ENCODE results near the gene TCF4.

TCF4 gene

DNA sequence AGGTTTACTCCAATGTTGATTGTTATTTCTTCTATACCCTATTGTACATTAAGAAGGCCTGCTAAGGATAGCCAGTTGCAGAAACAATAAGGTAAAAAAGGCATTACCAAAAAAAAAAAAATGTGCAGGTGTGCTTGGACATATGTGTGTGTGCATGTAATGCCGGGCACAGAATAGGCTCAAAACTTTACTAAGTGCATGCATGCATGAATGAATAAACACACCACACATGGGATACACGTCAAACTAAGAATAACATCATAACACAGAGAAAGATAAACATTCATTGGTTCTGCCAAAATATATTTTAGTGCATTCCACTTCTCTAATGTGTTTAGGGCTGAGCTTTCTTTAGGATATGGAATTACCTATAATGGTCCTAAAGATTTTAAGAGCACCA lies 298.2 kb downstream of the TCF4 start:
- no peak for DNase-seq (ENCODE audit: low read depth)

DNA sequence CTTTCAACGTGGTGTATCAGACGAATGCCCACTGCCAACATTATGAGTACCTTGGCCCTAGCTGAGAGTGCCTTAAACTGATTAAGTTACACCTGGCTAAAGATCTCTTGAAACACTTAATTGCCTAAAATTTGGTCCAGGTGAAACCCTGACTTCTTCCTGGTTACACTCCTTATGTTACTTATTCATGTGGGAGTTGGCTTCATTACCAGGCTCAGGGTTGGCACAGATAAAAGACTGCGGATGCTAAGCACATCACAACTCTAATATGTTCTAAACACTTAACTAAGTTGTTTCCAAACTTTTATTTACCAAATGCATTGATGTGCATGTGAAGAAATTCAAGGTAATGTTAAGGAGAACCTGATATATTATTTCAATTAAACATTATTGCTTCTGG lies 298.9 kb downstream of the TCF4 start:
- DNase-seq (ENCODE audit: low read depth), result no peak

DNA sequence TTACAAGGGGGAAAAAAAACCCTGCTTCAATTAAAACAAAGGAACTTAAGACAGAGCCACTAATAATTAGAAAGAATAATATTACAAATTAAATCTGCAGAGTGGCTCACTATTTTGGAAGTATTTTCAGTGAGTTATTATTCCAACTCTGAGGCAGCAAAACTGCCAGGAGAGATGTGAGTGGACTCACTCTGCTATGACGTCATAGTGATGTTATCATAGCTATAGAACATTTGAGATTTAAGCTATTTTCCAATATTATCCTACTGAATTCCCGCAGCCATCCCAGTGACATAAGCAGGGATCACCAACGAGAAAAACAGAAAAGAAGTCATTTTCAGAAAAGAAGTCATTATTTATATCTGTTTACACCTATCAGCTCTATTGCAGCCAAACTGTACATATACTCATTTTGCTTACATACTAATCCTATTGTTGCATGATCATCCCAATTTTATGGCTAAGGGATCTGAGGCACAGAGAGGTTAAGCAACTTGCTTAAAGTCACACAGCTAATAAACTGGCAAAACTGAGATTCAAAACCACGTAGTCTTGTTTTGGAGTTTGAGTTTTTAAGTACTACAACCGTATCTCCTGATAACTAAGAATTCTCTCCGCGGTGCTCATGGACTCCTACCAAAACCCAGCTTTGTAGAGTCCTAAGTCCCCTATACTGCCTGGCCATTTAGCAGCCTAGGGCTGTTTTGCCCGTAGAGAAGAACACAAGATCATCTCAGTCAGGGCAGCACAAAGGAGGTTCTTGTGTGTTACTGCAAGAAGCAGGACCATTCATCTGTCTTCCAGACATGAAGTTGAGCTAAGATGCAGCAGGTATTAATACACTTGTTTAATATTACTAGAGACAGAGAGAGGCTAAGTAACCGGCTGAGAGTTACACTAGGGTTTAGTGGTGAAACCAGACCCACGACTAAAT lies 299.8 kb downstream of the TCF4 start:
- no peak for DNase-seq (ENCODE audit: low read depth)

DNA sequence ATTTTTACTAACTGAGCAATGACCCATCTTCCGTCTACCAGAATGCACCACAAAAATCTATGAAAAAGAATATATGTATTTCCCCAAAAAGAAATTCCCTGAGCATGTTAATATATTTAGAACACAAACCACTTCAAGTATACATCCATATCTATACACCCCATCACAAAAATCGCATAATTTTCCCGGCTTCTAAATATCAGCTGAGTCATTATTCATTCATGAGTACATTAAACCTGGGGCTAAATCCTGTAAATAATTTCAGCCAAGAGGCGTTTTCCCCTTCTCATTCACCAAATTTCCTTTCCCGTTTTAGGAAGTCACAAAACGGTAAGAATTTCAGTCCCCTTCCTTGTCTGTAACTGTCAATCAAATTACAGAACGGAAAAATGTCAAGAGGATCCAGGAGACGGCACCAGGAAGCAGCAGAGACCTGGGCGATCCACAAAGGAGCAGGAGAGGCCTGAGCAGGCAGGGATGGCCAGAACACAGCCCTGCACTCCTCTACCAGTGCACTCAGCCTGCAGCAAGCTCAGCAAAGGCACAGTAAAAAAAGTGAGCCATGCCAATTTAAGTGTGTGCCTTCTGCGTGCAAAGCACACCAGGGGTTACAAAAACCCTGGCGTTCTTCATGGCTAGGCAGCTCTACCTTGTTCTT lies 300.7 kb downstream of the TCF4 start:
- DNase-seq (ENCODE audit: low read depth), result no peak

DNA sequence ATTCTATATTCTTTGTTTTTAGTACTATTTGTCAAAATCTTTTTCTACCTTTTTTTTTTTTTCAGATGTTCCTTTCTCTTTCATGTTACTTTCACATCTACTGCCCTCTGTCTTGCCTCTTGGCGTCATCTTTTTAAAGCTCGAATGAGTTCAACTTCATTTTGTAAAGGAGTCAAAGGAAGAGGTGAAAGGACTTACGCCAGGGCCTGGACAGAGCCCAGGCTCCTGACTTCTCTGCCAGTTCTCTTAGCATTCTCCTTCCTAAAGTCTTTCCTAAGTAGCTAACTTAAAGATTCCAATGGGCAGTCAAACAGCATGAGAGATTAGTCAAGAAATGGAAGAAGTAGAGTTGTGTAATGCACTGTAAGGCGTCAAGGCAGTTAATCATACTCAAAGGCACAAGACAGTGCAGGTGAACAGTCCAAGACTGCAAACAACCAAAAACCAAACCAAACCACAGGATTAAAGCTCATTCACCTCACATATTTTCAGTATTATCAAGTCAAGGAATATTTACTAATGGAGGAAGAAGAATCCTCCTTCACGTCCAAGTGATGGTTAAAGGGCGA lies 301.7 kb downstream of the TCF4 start:
- no peak for DNase-seq (ENCODE audit: low read depth)

DNA sequence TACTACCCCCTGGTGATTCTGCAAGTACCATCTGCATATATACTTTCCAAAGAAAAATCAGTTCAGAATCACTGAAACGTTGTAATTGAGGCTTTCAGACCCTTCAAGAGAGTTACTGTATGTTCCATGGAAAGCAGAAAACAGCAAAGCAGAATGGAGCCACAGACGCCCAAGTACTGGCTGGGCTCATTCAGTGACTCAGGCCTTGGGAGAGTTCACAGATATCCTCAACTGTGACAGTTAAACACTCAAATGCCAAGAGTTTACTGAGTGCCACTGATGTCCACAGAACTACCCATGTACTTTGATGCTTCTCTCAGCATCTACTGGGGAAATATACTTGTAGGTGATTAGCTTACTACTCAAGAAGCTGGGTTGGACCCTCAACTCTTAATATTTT lies 303.4 kb downstream of the TCF4 start:
- no peak for DNase-seq (ENCODE audit: low read depth)

DNA sequence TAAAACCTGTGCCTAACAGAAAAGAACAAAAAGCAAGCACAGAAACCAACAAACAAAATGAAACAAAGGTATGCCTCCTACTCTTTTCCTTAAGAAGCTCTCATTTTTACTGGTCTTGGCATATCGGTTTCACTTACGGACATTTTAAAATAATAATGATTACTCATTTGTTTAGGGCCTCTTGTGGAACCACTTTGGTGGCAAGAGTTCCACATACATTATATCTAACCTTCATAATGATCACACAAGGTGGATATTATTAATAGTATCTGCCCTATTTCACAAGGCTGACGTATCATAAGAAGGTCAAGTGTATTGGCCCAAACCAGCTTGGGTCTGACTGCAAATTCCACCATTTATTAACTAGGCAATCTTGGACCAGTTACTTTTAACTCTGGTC lies 304.7 kb downstream of the TCF4 start:
- no peak for DNase-seq (ENCODE audit: low read depth)

DNA sequence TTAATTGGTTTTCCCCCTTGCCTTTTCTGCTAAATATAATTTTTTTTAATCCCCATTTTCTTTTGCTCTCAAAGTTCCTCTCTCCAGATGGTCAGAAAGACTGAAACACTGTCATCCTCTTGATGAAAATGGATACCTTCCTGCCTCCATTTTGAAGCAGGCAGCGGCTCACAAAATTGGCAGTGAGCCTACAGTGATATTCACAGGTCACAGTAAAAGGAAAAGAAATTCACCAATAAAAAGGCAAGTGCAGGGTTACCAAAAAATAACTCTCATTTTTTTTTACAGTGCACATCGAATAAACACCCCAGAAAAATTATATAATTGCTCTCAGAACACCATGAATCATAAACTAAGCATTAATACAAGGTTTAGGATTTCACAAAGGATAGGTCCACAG lies 307.5 kb downstream of the TCF4 start:
- no peak for DNase-seq (ENCODE audit: low read depth)

DNA sequence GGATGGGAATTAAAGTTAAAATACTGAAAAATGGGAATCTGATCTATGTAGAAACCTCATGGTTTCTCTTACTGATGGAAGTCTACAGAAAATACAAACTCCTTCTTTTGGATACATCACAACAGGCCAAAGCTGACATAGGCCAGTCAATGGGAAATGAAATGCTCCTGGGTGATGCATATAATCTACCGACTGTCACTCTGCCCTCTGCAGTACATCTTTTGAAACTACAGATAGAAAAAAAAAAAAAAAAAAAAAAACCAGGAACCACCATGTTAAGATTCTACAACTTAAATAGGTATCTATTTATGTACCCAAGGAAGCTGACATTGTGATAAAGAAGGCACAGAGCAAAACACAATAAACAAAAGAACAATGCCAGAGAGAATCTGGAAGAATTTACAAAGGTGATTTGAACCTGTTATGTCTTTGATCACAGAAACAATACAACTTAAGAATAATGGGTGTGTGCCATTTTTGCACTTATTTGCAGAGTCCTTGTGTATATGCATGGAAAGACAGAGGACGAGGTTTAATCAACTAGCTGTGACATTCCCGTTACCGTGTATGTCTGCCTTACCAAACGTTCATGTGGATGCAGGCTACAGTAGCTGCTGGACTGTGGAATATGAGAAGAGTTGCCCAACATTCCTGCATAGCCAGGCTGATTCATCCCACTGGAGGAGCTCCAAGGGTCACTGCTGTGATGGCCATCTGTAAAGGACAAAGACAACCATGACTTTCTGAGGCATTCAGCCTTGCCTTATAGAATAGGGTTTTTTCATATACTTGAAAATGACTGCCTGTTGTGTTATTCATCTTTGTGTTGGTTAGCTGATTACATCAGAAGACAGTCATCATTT lies 312.7 kb downstream of the TCF4 start:
- DNase-seq (ENCODE audit: low read depth), result no peak

DNA sequence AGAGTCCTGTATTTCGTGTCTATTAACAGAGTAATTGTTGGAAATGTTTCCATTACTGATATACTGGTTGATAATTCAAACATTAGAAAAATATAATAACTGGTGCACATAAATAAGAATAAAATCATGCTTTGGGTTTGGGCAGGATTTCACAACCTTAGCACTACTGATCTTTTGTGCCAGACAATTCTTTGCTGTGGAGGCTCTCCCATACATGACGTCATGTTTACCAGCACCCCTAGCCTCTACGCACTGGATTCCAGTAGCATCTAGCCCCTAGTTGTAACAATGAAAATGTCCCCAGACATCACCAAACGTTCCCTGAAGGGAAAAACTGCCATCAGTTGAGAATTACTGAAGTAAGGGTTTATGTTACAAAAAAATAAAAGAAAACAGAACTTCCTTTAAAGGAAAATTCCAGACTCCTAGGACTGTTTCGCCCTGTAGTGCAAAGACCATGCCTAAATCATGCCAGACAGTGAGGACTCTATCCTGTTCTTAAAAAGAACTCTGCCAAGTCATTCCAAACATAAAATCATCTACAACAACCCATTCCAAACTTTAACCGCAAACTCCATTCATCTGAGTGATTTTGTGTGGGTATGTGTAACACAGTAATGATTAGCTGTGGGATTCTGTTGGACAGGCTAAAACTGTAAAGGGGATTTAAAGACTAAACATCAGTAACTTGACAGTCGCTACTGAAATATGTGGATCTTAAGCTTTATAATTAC lies 315.3 kb downstream of the TCF4 start:
- DNase-seq (ENCODE audit: low read depth), result no peak

DNA sequence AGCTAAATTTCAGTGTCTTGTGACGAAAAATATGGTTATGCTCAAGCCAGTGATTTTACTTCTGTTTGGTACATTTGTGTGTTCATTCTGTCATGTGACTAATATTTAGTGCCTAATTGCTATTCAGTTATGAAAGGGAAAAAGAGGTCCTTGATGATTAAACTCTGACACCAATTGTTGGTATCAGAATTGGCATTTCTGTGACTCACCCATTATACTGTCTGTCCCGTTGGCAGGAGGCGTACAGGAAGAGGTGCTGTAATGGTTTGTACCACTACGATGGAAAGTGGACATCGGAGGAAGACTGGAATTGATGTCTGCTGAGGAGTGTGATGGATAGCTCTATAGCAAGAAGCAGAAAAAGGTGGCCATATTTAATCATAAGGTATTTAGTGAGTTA lies 318.4 kb downstream of the TCF4 start:
- DNase-seq (ENCODE audit: low read depth), result no peak

DNA sequence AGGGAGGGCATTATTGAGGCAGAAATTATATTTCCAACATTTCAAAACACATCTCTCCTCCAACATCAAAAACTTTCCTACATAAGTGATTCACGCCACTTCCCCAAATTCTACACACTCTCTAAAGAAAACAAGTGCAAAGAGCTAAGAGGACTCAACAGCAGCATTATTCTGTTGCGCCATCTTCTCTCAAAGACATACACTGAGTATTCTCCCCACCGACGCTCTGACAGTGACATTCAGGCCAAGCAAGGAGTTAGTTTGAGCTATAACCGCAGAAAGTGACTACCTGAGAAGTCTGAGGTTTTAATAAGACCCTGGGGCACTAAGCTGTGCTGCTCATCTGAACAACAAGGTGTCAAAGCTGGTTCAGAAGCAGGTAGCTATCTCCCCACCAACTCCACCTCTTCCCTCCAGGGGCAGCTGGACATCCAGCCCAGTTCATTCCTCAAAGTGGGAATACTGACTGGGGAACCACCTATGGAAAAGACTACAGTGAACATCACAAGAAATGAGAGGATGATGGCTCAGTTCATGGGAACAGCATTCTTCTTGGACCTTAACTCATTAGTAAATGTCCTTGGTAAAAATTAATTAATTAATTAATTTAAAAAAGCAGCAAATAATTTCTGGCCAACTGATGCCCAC lies 319.2 kb downstream of the TCF4 start:
- DNase-seq (ENCODE audit: low read depth), result no peak

DNA sequence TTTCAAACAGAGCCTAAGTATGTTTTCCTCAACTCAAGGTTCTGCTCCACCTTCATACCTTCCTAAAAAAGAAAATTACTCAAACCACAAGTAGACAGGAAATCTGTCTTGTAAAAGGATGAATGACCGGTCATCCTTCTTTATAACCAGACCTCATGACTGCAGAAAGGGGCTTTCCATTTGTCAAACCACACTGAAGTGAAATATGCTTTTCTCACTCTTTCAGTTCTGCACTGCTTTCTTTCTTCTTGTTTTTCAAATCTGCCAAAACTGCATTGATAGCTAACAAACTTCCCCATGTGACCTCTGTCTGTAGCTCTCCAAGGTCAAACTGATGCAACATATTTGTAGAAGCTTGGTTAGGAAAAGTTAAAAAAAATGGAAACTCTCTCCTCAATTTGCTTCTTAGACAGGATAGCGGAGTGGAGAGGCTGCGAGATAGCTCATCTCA lies 319.8 kb downstream of the TCF4 start:
- DNase-seq (ENCODE audit: low read depth), result no peak

DNA sequence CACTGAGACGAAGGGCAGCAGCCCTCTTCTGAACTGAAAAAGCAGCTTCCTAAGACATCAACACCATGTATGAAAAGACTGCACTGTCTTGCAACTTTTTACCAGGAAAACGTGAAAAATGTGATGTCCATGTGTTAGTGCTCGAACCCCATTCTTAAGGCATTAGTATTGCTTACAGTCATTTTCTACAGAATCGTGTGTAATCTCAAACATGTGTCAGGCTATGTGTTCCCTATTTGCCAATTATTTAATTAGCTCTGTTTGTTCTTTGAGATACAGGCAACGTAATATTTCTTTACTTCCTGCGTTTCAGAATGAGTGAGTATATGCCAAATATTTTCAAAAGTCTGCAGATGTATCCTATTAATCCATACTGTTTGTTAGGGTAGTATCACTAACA lies 321.0 kb downstream of the TCF4 start:
- DNase-seq (ENCODE audit: low read depth), result no peak

DNA sequence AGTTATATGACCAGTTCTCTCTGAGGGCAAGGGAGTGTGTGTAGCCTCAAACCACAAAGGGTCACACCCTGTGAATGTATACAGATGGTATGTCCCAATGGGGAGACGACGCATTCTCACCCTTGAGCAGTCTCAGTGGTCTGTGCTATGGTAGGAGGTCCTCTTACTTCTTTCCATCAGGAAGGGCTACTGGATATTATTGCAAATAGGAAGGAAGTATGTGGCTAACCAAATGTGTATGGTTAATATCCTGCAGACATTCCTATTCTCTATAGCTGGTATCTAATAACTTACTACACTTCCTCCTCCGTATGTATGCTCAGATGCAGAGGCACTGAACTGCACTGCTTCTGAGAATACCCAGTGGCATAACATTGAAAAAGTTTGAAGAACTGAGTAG lies 322.0 kb downstream of the TCF4 start:
- DNase-seq (ENCODE audit: low read depth), result no peak

DNA sequence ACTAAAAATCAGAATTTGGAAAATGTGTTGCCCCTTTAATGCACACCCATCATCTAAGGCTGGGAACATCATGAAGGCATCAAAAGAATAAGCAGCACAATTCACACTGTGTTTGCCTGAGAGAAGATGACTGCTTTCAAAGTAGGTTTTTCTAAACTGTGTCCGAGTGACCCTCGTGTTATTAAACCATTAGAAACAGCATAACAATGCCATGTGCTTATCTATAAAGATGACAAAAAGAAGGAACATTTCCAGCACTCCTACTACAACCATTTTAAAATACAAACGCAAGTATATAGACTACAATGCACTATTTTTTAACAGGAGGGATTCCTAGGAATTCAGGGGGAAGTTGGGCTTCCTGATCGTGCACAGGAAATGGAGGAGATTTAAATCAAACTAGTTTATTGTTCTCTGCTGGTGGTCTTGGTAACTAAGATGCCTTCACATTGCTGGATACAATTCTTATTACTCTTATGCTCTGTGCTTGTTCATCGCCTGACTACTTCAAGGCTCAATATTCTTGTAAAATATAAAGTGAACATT lies 322.8 kb downstream of the TCF4 start:
- DNase-seq (ENCODE audit: low read depth), result no peak

DNA sequence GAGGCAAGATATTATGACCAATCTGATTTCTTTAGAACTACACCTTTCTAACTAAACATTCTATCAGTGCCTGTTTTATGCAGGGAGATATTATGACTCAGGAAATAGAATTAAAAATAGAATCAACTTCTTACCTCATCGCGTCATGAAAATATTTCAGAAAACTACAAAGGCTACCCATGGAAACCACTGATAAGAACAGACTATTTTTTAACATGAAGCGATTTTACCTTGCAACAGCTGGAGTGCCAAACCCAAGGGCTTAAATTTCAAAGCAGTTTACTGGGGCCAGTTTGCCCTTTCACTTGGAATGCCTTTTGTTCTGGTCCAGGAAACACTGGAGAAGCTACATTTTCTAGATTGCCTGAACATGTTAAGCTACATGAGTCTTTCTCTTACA lies 323.9 kb downstream of the TCF4 start:
- DNase-seq (ENCODE audit: low read depth), result no peak

DNA sequence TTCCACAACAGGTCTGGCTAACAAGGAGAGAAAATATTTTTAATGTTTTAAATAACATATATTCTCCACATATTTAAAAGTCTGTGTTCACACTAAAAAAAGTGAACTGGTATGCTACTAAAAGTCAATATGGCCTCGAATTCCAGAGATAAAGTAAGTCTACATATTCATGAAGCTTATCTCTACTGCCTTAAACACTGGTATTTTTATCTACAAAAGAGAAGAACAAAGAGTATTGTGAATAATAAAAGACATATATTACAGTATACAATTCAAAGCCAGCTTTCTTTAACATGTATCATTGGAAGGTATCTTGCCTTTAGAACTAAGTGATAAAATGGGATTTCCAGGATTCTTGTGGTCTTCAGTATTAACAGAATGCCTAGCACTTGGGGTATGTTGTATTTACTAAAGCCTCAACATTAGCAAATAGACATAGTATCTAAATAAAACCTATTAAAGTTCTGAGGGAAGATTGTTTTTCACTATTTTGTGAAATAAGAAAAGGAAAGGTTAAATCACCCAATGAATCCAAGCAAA lies 325.9 kb downstream of the TCF4 start:
- no peak for DNase-seq (ENCODE audit: low read depth)

DNA sequence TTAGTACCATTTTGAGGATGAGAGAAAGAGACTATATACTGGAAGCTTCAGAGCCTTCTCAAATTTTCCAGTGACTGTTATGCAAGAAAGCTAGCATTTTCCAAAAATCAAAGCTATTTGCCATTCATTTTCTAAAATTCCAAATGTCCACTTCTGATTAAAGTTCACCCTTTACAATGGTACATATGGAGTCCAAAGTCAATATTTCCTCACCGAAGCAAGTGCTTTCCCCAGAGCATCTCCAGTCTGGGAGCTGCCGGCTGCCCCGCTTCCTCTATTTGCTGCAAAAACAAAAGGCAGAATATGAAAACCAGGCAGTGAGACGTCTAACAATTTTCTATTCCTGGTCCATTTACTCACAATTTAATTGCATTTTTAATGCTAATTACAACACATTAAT lies 326.7 kb downstream of the TCF4 start:
- DNase-seq (ENCODE audit: low read depth), result no peak

DNA sequence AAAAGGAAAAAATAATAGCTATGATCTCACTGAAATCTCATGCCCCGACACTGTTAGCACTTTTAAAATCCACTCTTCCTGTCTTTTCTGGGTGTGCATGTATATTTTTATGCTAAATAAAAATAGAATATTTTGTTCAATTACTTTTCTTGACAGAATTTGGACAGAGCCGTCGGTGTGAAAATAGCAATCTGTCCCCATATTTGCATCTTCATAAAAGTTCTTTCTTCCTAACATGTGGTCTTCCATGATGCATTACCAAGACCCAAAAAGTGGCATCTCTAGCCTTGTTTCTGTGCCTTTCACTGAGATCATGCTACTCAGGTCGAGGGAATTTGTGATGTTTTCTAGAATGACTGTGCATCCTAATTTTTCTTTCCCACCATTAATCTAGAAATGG lies 329.9 kb downstream of the TCF4 start:
- DNase-seq (ENCODE audit: low read depth), result no peak

DNA sequence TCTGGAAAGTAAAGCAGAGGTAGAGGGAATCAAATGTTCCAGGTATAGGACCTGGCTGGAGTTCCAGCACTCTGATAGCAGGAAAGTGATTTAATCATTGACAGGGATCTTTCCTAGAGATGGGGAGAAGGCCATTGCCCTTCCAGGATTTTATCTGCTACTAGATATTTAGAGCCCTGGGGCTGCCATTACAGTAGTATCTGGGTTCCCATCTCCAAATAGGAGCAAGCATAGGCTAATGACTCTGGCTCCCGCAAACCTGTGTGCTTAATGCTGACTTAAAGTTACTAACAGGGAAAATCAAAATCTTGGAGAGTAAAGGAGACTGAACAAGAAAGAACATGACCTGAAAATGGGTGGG lies 331.1 kb downstream of the TCF4 start:
- DNase-seq (ENCODE audit: low read depth), result no peak

All from stimulated activated CD8-positive, alpha-beta memory T cell treated with anti-CD3 and anti-CD28 coated beads, Interleukin-15, amount 100 ng/mL, for 1 hour (primary cell).